Astrocyte of the spinal cord (primary cell): ENCODE measurements around the gene PKNOX1.

Experiments
- DNase-seq: peaks from one replicate; pipeline ENCODE4 v3.0.0; 2011; ENCODE audit warnings: low read depth, low spot score
- H3K4me3 ChIP-seq: 2 replicates; pipeline ENCODE4 v1.5.1; 2011; ENCODE audit warnings: low read depth, mild to moderate bottlenecking, low read length, moderate library complexity
- CTCF ChIP-seq: IDR thresholded peaks from 2 replicates; pipeline ENCODE4 v1.5.1; 2012; ENCODE audit warnings: low read depth, mild to moderate bottlenecking, low read length, inconsistent platforms
- in situ Hi-C: cut with HindIII; loops from 2 replicates; pipeline ENCODE4 v1.10.0; 2017; ENCODE audit warnings: low sequenced_read_pairs

PKNOX1 gene

GRCh38 chr21:42969193-42969600, 5.2 kb upstream of the PKNOX1 start:
- in situ Hi-C loops, result no loop called here
- no peak overlapping the region for H3K4me3 ChIP-seq
- no peak for DNase-seq
- TF ChIP-seq CTCF, result no peak

- no peak for TF ChIP-seq CTCF
- in situ Hi-C loops, result no loop called here
- DNase-seq, result no peak
Observed at GRCh38 chr21:42970946-42971653, 3.3 kb upstream of the PKNOX1 start.

GRCh38 chr21:42971897-42972275, 2.5 kb upstream of the PKNOX1 start:
- in situ Hi-C loops, result no loop called here

More at GRCh38 chr21:42970946-42971653, 3.3 kb upstream of the PKNOX1 start:
- H3K4me3 ChIP-seq, result no peak overlapping the region

GRCh38 chr21:42973309-42973990, 912 bp upstream of the PKNOX1 start:
- peak overlapping the region; percentile 63 for H3K4me3 ChIP-seq
- in situ Hi-C loops, result no loop called here

More at GRCh38 chr21:42971897-42972275, 2.5 kb upstream of the PKNOX1 start:
- DNase-seq, result no peak
- TF ChIP-seq CTCF, result no peak
- H3K4me3 ChIP-seq, result no peak overlapping the region

GRCh38 chr21:42974832-42975820, 764 bp downstream of the PKNOX1 start:
- TF ChIP-seq CTCF, result no peak
- peak overlapping the region; percentile 84 for H3K4me3 ChIP-seq
- peak; percentile 65 for DNase-seq
- in situ Hi-C loops, result no loop called here

More at GRCh38 chr21:42973309-42973990, 912 bp upstream of the PKNOX1 start:
- DNase-seq, result no peak
- no peak for TF ChIP-seq CTCF
